Ishikawa (cell line): ENCODE data around the gene FAM3C.

Experiments
- CEBPB ChIP-seq: IDR thresholded peaks from 2 replicates; pipeline ENCODE4 v1.6.1; 2012
- CREB1 ChIP-seq: IDR thresholded peaks from 2 replicates; pipeline ENCODE4 v1.6.1; 2012; ENCODE audit warnings: low read depth
- EGR1 ChIP-seq: IDR thresholded peaks from 2 replicates; pipeline ENCODE4 v1.6.1; 2012
- EP300 ChIP-seq: IDR thresholded peaks from 2 replicates; pipeline ENCODE4 v1.6.1; 2012; ENCODE audit warnings: borderline replicate concordance
- FOXM1 ChIP-seq: IDR thresholded peaks from 2 replicates; pipeline ENCODE4 v1.6.1; 2012; ENCODE audit warnings: low read depth, borderline replicate concordance
- MAX ChIP-seq: IDR thresholded peaks from 2 replicates; pipeline ENCODE4 v1.6.1; 2012
- NFIC ChIP-seq: IDR thresholded peaks from 2 replicates; pipeline ENCODE4 v1.6.1; 2012
- RAD21 ChIP-seq: IDR thresholded peaks from 2 replicates; pipeline ENCODE4 v1.6.1; 2012; ENCODE audit warnings: low read depth
- TAF1 ChIP-seq: IDR thresholded peaks from 2 replicates; pipeline ENCODE4 v1.6.1; 2012; ENCODE audit warnings: low read depth, mild to moderate bottlenecking
- TCF12 ChIP-seq: IDR thresholded peaks from 2 replicates; pipeline ENCODE4 v1.6.1; 2012; ENCODE audit warnings: low read depth
- TEAD4 ChIP-seq: IDR thresholded peaks from 2 replicates; pipeline ENCODE4 v1.6.1; 2012
- USF1 ChIP-seq: IDR thresholded peaks from 2 replicates; pipeline ENCODE4 v1.6.1; 2012
- YY1 ChIP-seq: IDR thresholded peaks from 2 replicates; pipeline ENCODE4 v1.6.1; 2012; ENCODE audit warnings: low read depth
- ZBTB7A ChIP-seq: IDR thresholded peaks from 2 replicates; pipeline ENCODE4 v1.6.1; 2012; ENCODE audit warnings: low read depth
- TF ChIP-seq, protein P1 (sequence below): IDR thresholded peaks from 2 replicates; pipeline ENCODE4 v1.6.1; 2012; ENCODE audit warnings: low read depth, mild to moderate bottlenecking

The FAM3C gene

GRCh38 chr7:121431389-121431995 lies 35.4 kb upstream of the FAM3C start:
- TF ChIP-seq TCF12 (no peak), CEBPB (no peak), FOXM1 (no peak), TEAD4 (no peak)

- TF ChIP-seq YY1: no peak
- no peak for TF ChIP-seq RAD21
- no peak for TF ChIP-seq FOXM1
- no peak for TF ChIP-seq ZBTB7A
- TF ChIP-seq EGR1: no peak
- no peak for TF ChIP-seq NFIC
- TF ChIP-seq EP300: no peak
- TF ChIP-seq MAX: no peak
Observed at GRCh38 chr7:121430558-121430957, 34.5 kb upstream of the FAM3C start.

GRCh38 chr7:121429798-121430197 lies 33.7 kb upstream of the FAM3C start:
- TF ChIP-seq FOXM1 (no peak), MAX (no peak), CEBPB (no peak), NFIC (no peak), RAD21 (no peak), YY1 (no peak), ZBTB7A (no peak), USF1 (no peak), TEAD4 (no peak)

DNA sequence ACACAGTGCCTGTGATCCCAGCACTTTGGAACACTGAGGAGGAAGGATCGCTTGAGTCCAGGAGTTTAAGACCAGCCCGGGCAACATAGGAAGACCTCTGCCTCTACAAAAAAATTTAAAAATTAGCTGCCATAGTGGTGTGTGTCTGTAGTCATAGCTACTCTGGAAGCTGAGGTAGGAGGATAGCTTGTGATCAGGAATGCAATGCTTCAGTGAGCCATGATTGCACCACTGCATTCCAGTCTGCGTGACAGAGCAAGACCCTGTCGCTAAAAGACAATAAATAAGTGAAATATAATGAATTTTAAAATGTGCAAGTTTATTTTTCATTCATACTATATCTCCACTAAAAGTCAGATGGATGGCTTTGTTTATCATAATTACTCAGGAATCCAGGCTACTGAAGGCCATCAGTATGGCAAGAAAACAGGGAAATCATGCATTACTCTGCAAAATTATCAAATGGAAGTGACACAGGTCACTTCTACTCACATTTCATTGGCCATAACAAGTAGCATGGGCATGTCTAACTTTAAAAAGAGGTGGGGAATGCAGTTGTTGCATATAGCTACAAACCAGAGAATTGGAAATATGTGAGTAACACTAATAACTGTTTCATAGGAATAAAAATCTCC lies 32.9 kb upstream of the FAM3C start:
- TF ChIP-seq YY1 (0 out of 2 replicates have a peak, but pooled peaks have one; percentile 17), TEAD4 (peak; percentile 88), NFIC (no peak), EGR1 (no peak), TCF12 (0 out of 2 replicates have a peak, but pooled peaks have one; percentile 23), CEBPB (peak; percentile 95), CREB1 (no peak)
- TF ChIP-seq, protein P1, sequence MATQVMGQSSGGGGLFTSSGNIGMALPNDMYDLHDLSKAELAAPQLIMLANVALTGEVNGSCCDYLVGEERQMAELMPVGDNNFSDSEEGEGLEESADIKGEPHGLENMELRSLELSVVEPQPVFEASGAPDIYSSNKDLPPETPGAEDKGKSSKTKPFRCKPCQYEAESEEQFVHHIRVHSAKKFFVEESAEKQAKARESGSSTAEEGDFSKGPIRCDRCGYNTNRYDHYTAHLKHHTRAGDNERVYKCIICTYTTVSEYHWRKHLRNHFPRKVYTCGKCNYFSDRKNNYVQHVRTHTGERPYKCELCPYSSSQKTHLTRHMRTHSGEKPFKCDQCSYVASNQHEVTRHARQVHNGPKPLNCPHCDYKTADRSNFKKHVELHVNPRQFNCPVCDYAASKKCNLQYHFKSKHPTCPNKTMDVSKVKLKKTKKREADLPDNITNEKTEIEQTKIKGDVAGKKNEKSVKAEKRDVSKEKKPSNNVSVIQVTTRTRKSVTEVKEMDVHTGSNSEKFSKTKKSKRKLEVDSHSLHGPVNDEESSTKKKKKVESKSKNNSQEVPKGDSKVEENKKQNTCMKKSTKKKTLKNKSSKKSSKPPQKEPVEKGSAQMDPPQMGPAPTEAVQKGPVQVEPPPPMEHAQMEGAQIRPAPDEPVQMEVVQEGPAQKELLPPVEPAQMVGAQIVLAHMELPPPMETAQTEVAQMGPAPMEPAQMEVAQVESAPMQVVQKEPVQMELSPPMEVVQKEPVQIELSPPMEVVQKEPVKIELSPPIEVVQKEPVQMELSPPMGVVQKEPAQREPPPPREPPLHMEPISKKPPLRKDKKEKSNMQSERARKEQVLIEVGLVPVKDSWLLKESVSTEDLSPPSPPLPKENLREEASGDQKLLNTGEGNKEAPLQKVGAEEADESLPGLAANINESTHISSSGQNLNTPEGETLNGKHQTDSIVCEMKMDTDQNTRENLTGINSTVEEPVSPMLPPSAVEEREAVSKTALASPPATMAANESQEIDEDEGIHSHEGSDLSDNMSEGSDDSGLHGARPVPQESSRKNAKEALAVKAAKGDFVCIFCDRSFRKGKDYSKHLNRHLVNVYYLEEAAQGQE: no peak

DNA sequence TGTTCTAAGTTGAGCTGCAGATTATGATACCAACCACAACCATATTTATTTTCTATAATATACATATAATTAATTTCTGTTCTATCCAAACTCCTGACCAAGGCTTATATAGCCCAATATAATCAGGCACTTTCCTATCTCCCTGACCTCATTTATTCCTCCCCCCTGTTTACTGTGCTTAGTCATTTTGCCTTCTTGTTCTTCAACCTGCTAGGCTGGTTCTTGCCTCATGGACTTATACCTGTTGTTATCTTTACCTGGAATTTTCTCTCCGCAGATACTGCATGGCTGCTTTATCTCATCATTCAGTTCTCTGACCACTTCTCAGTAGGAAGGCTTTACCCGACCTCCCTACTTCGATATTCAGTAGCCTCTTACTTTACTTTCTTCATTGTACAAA lies 24.9 kb upstream of the FAM3C start:
- no peak for TF ChIP-seq MAX
- no peak for TF ChIP-seq FOXM1
- TF ChIP-seq CEBPB: no peak
- no peak for TF ChIP-seq CREB1
- TF ChIP-seq ZBTB7A: no peak
- TF ChIP-seq TEAD4: no peak
- no peak for TF ChIP-seq YY1
- no peak for TF ChIP-seq TAF1

DNA sequence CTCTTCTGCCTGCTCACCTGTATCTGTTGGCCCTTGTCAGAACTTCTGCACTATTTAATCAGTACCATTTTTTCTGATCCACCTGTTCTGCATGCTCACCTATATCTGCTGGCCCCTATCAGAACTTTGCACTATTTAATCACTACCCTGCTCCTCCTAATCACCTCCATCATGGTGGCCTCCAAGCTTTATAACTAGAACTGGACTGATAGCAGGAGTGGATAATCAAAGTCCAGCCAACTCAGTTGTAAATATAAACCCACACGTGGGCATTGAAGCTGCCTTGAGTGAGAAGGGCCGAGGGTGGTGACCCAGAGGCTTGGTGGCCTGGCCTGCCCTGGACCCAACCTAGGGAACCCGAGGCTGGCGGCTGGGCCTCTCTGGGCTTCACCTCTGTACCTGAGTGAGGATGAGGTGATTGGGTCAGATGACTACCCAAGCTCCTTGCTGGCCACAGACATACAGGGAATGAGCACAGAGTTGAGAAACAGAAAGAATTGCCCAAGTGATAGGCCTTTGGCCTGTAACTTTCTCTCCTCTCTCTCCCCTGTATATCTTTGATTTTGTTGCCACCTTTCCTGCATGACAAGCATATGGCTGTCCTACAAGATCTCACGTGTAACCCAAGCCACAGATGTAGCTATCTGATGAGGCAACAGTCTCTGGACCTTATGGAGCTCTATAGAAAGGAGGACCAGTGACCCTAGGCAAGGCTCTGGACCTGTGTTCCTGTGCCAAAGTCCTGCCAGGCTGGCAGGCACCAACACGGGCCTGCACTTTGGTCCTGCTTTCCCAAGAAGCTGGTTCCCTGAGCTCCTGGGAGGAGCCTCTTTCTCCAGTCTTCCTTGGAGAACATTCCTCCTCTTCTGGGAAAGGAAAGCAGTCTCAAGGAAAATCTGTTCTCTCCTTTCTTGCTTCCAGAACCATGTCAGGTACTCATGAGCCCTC lies 23.4 kb upstream of the FAM3C start:
- TF ChIP-seq TEAD4 (no peak), YY1 (no peak), EGR1 (no peak), CREB1 (no peak)

DNA sequence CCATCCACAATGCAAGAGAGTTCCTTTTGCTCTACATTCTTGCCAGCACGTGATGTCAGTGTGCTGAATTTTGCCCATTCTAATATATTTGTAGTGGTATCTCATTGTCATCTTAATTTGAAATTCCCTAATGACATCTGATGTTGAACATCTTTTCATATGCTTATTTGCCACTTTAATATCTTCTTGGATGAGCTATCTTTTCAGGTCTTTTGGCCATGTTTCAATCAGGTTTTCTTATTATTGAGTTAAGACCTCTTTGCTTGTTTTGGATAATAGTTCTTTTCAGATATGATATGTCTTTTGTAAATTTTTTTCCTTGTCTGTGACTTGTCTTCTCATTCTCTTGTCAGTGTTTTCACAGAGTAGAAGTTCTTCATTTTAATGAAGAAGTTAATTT lies 20.4 kb upstream of the FAM3C start:
- TF ChIP-seq TAF1: no peak
- no peak for TF ChIP-seq YY1
- no peak for TF ChIP-seq ZBTB7A
- TF ChIP-seq FOXM1: no peak
- TF ChIP-seq RAD21: no peak
- TF ChIP-seq, protein P1: no peak
- no peak for TF ChIP-seq EGR1
- no peak for TF ChIP-seq EP300
- TF ChIP-seq TCF12: no peak
- TF ChIP-seq CREB1: no peak
- TF ChIP-seq TEAD4: no peak
- TF ChIP-seq NFIC: no peak
- no peak for TF ChIP-seq USF1
- TF ChIP-seq CEBPB: no peak
- no peak for TF ChIP-seq MAX
